IMR-90 (cell line): ENCODE results near the gene HOMER3. TPM values are rescaled to one million over a fixed set of nuclear protein-coding genes. Genes with fewer than 3 reads are reported as not detected.

Experiments
- ATAC-seq: fragments of 200-7000 bp; cut with Tn5 transposase; 2 replicates; pipeline ENCODE4 v1.9.1; 2020; ENCODE audit warnings: low read depth, mild to moderate bottlenecking, moderate library complexity
- BruUV-seq: library from RNA; stranded (reverse); fragments of 400-500 nt; replicated peaks from 2 replicates; lab custom pipeline; 2021; lab: Mats Ljungman, UMichigan
- CTCF ChIA-PET: fragments of 300-600 bp; formaldehyde crosslinking; extraction: SDS; loops from one replicate; lab custom pipeline; 2021; ENCODE audit warnings: antibody characterized with exemption; lab: Yijun Ruan, JAX
- POLR2A ChIA-PET: fragments of 300-600 bp; sonication (Branson Sonifier 250); formaldehyde crosslinking; loops from one replicate; lab custom pipeline; 2022; ENCODE audit warnings: antibody characterized with exemption; ENCODE audit not compliant: unreplicated experiment; lab: Charles Lee
- DNase-seq: peaks from one replicate; pipeline ENCODE4 v3.0.0; 2013
- H2AFZ ChIP-seq: replicated peaks from 2 replicates; pipeline ENCODE3; 2013; ENCODE audit warnings: low read length, mild to moderate bottlenecking; ENCODE audit not compliant: poor library complexity
- H2AK5ac ChIP-seq: 2 replicates; pipeline ENCODE4 v1.6.1; 2013; ENCODE audit warnings: low read depth, low read length, inconsistent platforms
- H2AK9ac ChIP-seq: replicated peaks from 2 replicates; pipeline ENCODE3; 2013; ENCODE audit warnings: mild to moderate bottlenecking, low read depth, low read length, moderate library complexity; ENCODE audit not compliant: poor library complexity
- H2BK120ac ChIP-seq: 2 replicates; pipeline ENCODE4 v1.6.1; 2013; ENCODE audit warnings: low read depth, low read length, inconsistent platforms
- H2BK15ac ChIP-seq: 3 replicates; pipeline ENCODE4 v1.6.1; 2013; ENCODE audit warnings: low read depth, low read length, inconsistent platforms
- H2BK20ac ChIP-seq: 2 replicates; pipeline ENCODE4 v1.6.1; 2013; ENCODE audit warnings: low read depth, mild to moderate bottlenecking, inconsistent platforms, low read length, moderate library complexity
- H2BK5ac ChIP-seq: 2 replicates; pipeline ENCODE4 v1.6.1; 2013; ENCODE audit warnings: mild to moderate bottlenecking, low read depth, low read length, inconsistent platforms; ENCODE audit not compliant: poor library complexity, severe bottlenecking
- H3K14ac ChIP-seq: replicated peaks from 2 replicates; pipeline ENCODE4 v1.6.1; 2013; ENCODE audit warnings: low read depth, low read length, inconsistent platforms
- H3K18ac ChIP-seq: 2 replicates; pipeline ENCODE4 v1.6.1; 2013; ENCODE audit warnings: low read depth, low read length, control low read depth
- H3K23ac ChIP-seq: 2 replicates; pipeline ENCODE4 v1.6.1; 2013; ENCODE audit warnings: low read depth, low read length, inconsistent platforms
- H3K27ac ChIP-seq: 2 replicates; pipeline ENCODE4 v1.5.1; 2013; ENCODE audit warnings: mild to moderate bottlenecking, control low read depth, low read length; ENCODE audit not compliant: insufficient read depth
- H3K27me3 ChIP-seq: 2 replicates; pipeline ENCODE4 v1.6.1; 2013; ENCODE audit warnings: low read length; ENCODE audit not compliant: control insufficient read depth, insufficient read depth
- H3K36me3 ChIP-seq: 2 replicates; pipeline ENCODE4 v1.6.1; 2013; ENCODE audit warnings: low read length, mixed read lengths; ENCODE audit not compliant: control insufficient read depth, insufficient read depth
- H3K4ac ChIP-seq: 2 replicates; pipeline ENCODE4 v1.6.1; 2013; ENCODE audit warnings: low read depth, low read length, inconsistent platforms
- H3K4me1 ChIP-seq: 2 replicates; pipeline ENCODE4 v1.6.1; 2013; ENCODE audit warnings: low read length, mixed read lengths; ENCODE audit not compliant: control insufficient read depth, insufficient read depth
- H3K4me2 ChIP-seq: 2 replicates; pipeline ENCODE4 v1.6.1; 2013; ENCODE audit warnings: low read depth, mild to moderate bottlenecking, control low read depth, low read length, moderate library complexity
- H3K4me3 ChIP-seq: 2 replicates; pipeline ENCODE4 v1.5.1; 2013; ENCODE audit warnings: low read depth, mild to moderate bottlenecking, control low read depth, low read length, moderate library complexity; ENCODE audit not compliant: insufficient read depth
- H3K56ac ChIP-seq: 2 replicates; pipeline ENCODE4 v1.6.1; 2013; ENCODE audit warnings: low read length, inconsistent platforms; ENCODE audit not compliant: insufficient read depth; ENCODE audit errors: extremely low read depth
- H3K79me1 ChIP-seq, 2 experiments: 2 replicates each; pipeline ENCODE4 v1.6.1; 2013; ENCODE audit warnings: low read length in 2 of 2, inconsistent platforms in 1 of 2, low read depth in 1 of 2
- H3K9ac ChIP-seq: 2 replicates; pipeline ENCODE4 v1.6.1; 2013; ENCODE audit warnings: low read depth, low read length, control low read depth
- H3K9me1 ChIP-seq: 2 replicates; pipeline ENCODE4 v1.6.1; 2013; ENCODE audit warnings: low read length, inconsistent platforms; ENCODE audit not compliant: insufficient read depth
- H3K9me3 ChIP-seq: 2 replicates; pipeline ENCODE4 v1.6.1; 2013; ENCODE audit warnings: low read length; ENCODE audit not compliant: control insufficient read depth, insufficient read depth
- H4K20me1 ChIP-seq: 2 replicates; pipeline ENCODE4 v1.6.1; 2013; ENCODE audit warnings: low read length, inconsistent platforms; ENCODE audit not compliant: insufficient read depth
- H4K5ac ChIP-seq: 2 replicates; pipeline ENCODE4 v1.6.1; 2013; ENCODE audit warnings: mild to moderate bottlenecking, low read depth, low read length, control low read depth
- H4K8ac ChIP-seq, 2 experiments: 2 replicates each; pipeline ENCODE4 v1.6.1; 2013; ENCODE audit warnings: low read depth in 2 of 2, low read length in 2 of 2, control low read depth in 1 of 2, inconsistent platforms in 1 of 2
- H4K91ac ChIP-seq: 2 replicates; pipeline ENCODE4 v1.6.1; 2013; ENCODE audit warnings: low read depth, low read length, inconsistent platforms; ENCODE audit not compliant: insufficient read depth
- CEBPB ChIP-seq: IDR thresholded peaks from 2 replicates; pipeline ENCODE4 v1.6.1; 2012; ENCODE audit warnings: low read depth, low read length, improper control_type of control experiment
- CHD1 ChIP-seq: IDR thresholded peaks from 2 replicates; pipeline ENCODE4 v1.6.1; 2012; ENCODE audit warnings: low read depth, low read length, improper control_type of control experiment
- CTCF ChIP-seq: conservative IDR thresholded peaks from 2 replicates; pipeline ENCODE4 v1.5.1; 2012; ENCODE audit warnings: mild to moderate bottlenecking, low read depth, low read length, improper control_type of control experiment
- FOS ChIP-seq: fragments of 150-350 bp; IDR thresholded peaks from 2 replicates; pipeline ENCODE4 v1.6.1; 2016; ENCODE audit warnings: low read depth, low read length
- MAFK ChIP-seq: IDR thresholded peaks from 2 replicates; pipeline ENCODE4 v1.6.1; 2012; ENCODE audit warnings: low read depth, low read length, improper control_type of control experiment
- MAZ ChIP-seq: IDR thresholded peaks from 2 replicates; pipeline ENCODE4 v1.6.1; 2012; ENCODE audit warnings: low read depth, mild to moderate bottlenecking, low read length, improper control_type of control experiment, moderate library complexity, borderline replicate concordance
- MXI1 ChIP-seq: IDR thresholded peaks from 2 replicates; pipeline ENCODE4 v1.6.1; 2012; ENCODE audit warnings: low read depth, mild to moderate bottlenecking, low read length, moderate library complexity, borderline replicate concordance
- NFE2L2 ChIP-seq: fragments of 150-350 bp; IDR thresholded peaks from 2 replicates; pipeline ENCODE4 v1.6.1; 2016; ENCODE audit warnings: low read depth, mild to moderate bottlenecking, low read length
- RFX5 ChIP-seq: IDR thresholded peaks from 2 replicates; pipeline ENCODE4 v1.8.0; 2012; ENCODE audit warnings: low read depth, mild to moderate bottlenecking, low read length, moderate library complexity
- SMC3 ChIP-seq: fragments of 150-350 bp; IDR thresholded peaks from 2 replicates; pipeline ENCODE4 v1.6.1; 2016; ENCODE audit warnings: low read depth, mild to moderate bottlenecking, antibody characterized with exemption, low read length, moderate library complexity
- USF2 ChIP-seq: fragments of 150-350 bp; IDR thresholded peaks from 2 replicates; pipeline ENCODE4 v1.6.1; 2017; ENCODE audit warnings: mild to moderate bottlenecking, antibody characterized with exemption, low read length, low read depth
- WGBS, 2 experiments: methylation state at CpG; one replicate each; pipeline versions ENCODE4 v1.1.5 to v1.1.7; 2013; ENCODE audit warnings: missing lambda C conversion rate in 2 of 2; ENCODE audit not compliant: insufficient read length in 1 of 2; ENCODE audit errors: extremely low coverage in 2 of 2; 5-methylcytosine and 5-hydroxymethylcytosine counted together
- dilution Hi-C: fragments of 300-500 bp; cut with HindIII; formaldehyde crosslinking; loops from one replicate; pipeline ENCODE4 v1.14.3; 2018; ENCODE audit warnings: low sequenced_read_pairs; ENCODE audit not compliant: unreplicated experiment
- in situ Hi-C: fragments of 300-500 bp; cut with MboI; formaldehyde crosslinking; loops from 3 replicates; pipeline ENCODE4 v1.14.3; 2019; ENCODE audit warnings: low sequenced_read_pairs, inconsistent platforms, mixed read lengths
- intact Hi-C: fragments of 100-400 bp; cut with micrococcal nuclease; formaldehyde crosslinking; loops from 2 replicates; pipeline ENCODE4 v1.10.0; 2022
- polyA plus RNA-seq, 3 experiments: library from polyadenylated mRNA; depleted of rRNA; stranded (reverse); fragments of >200 nt; gene quantifications; 2 replicates each; pipeline ENCODE4 v1.2.3, GENCODE V29; 2012; ENCODE audit warnings: low replicate concordance in 1 of 3
- total RNA-seq: library from RNA; depleted of rRNA; stranded (reverse); fragments of >200 nt; gene quantifications from 2 replicates; pipeline ENCODE4 v1.2.3, GENCODE V29; 2012

Gene HOMER3
- total and polyA plus RNA-seq, 2 of the 4 experiments (the other 2 are of a cell fraction) = 53.4 to 77.0 TPM

- dilution Hi-C loops = no loop called here
- H2BK5ac ChIP-seq = no peak overlapping the region
- H3K14ac ChIP-seq = no peak overlapping the region
- no peak overlapping the region for H3K56ac ChIP-seq
- H4K8ac ChIP-seq = no peak overlapping the region
- no peak overlapping the region for H3K4me2 ChIP-seq
- ChIA-PET POLR2A (no interaction called here), CTCF (no interaction called here)
- no peak overlapping the region for H3K27ac ChIP-seq
- H3K23ac ChIP-seq = no peak overlapping the region
- H4K20me1 ChIP-seq = no peaks in the 10 kb centered on the region
- ATAC-seq (no peak), DNase-seq (no peak)
- in situ Hi-C loops = no loop called here
- no peak overlapping the region for H2BK15ac ChIP-seq
- H2AK9ac ChIP-seq = no peak overlapping the region
- no peak overlapping the region for H3K9ac ChIP-seq
- 89% methylated on average over 23 of the region's 30 CpGs; no CpG with 5 or more reads in 1 of the 2 experiments for WGBS, 2 experiments
- no peaks in the 10 kb centered on the region; the same call in 1 of the 2 replicates for H3K9me1 ChIP-seq
- H3K4me1 ChIP-seq = no peaks in the 10 kb centered on the region
- H3K79me1 ChIP-seq = no peaks in the 10 kb centered on the region
- intact Hi-C loops = no loop called here
- H3K9me3 ChIP-seq = no peaks in the 10 kb centered on the region
- no peak overlapping the region for H2AFZ ChIP-seq
- no peak overlapping the region for H4K91ac ChIP-seq
- BruUV-seq = no TSS peak
- H2BK120ac ChIP-seq = no peak overlapping the region
- H3K27me3 ChIP-seq = no peaks in the 10 kb centered on the region
- no peak for TF ChIP-seq SMC3
- TF ChIP-seq MAFK = no peak
- TF ChIP-seq USF2 = no peak
- TF ChIP-seq NFE2L2 = no peak
- no peak for TF ChIP-seq RFX5
- no peak for TF ChIP-seq MXI1
- TF ChIP-seq CEBPB = no peak
- no peak for TF ChIP-seq MAZ
- no peak for TF ChIP-seq CTCF
- TF ChIP-seq CHD1 = no peak
- no peak for TF ChIP-seq FOS
- no peak overlapping the region for H2BK20ac ChIP-seq
- no peak overlapping the region for H4K5ac ChIP-seq
- H3K4me3 ChIP-seq = no peak overlapping the region
- no peak overlapping the region for H3K4ac ChIP-seq
- H3K18ac ChIP-seq = no peak overlapping the region
- H3K36me3 ChIP-seq = no peaks in the 10 kb centered on the region; the same call in 1 of the 2 replicates
- no peak overlapping the region for H2AK5ac ChIP-seq
Measured at GRCh38 chr19:18883526-18884304, 57.3 kb downstream of the HOMER3 start.
